NCI-H146 (cell line): ENCODE data around the gene ATP13A3.

Source experiments
- DNase-seq: peaks from one replicate; lab custom pipeline; 2025; lab: John Stamatoyannopoulos, UW

The ATP13A3 gene

DNA sequence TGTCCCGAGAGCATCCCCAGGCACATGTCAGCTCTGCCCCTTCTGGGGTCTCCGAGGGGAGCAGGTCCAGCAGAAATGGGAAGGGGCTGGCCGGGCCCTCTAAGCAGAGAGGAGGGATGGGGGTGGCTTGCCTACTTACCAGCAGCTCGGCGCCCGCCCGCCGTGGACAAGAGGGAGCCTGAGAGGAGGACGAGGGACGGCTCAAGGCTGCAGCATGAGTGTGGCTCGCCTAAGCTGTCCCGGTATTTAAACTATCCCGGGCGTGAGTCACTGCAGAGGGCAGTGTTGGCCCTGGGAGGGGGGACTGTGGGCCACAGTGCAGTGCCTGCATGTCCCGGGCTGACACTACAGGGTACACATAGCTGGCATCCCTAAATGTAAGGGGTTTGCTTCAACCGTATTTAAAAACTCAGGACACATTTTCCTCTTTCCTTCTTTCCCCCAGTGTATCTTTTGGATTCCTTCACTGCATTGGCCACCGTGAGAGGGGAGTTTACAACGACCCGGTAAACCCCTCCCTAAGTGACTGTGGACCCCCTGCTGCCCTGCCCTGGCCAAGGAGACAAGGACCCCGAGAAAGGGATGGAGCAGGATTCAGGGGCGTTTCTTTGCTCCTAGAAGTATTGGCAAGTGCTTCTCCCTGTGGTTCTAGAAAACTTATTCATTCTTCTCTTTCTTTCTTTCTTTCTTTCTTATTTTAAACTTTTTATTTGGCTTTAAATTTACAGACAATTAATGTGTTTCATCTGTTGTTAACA lies 117.1 kb downstream of the ATP13A3 start, which contains the start of gene LRRC15:
TSS of gene LRRC15 (minus strand) at position 222 of the 758 bp plus-strand sequence. CDS start 8,700 bp downstream, outside the sequence.
- no peak for DNase-seq

DNA sequence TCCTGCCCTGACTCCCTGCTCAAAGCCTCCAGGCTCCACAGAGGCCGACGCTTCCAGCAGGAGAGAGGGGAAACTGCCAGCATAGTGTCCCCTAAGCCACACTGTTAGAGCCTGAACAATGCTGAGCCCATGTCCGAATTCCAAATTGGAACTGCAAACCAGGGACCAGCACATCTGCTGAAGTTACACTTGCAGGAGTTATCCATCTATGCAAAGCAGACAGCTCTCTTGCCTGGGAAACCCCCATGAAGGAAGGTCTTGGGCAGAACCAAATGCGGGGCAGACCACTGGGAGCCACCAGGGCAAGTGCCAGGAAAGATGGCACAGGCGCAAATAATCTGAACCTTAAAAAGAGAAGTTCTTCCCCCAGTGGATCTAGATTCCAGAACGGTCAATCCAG lies 117.9 kb downstream of the ATP13A3 start:
- DNase-seq = no peak

DNA sequence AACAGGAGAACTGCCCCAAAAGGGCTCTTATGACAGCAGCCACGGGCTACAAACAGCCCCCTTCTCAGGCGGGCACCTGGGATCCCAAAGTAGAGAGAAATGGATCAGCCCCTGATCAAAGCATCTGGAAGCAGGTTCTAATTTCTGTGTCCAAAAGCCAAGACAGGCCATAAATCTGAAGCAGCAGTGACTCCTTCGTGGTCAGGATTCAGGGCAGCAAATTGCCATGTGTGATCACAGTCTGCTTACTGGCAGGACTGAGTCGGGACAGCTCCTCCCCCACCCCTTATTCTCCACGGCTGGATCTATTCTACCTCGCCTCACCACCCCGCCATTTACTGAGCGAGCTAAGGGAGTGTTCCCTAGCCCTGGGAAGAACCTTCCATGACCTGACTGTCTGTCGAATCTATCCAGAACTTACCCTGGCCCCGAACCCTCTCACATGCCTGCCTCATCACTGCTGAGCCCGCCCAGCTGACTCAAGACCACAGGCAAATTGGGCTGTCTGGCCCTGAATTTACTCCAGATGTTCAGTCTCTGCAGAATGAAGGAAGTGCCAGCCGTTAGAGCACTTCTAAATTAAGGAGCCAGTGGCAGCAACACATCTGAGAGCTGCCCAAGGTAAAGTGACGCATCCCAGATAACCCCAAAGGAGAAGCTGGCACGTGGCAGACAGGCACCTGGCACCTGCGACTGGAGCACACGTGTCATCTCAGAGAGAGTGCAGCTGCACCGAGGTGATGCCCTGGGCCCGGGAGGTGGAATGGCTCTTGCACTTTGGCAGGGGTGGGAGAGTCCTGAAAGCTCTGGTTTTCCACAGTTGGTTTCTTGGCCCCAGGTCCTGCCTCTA lies 118.6 kb downstream of the ATP13A3 start:
- DNase-seq = no peak

DNA sequence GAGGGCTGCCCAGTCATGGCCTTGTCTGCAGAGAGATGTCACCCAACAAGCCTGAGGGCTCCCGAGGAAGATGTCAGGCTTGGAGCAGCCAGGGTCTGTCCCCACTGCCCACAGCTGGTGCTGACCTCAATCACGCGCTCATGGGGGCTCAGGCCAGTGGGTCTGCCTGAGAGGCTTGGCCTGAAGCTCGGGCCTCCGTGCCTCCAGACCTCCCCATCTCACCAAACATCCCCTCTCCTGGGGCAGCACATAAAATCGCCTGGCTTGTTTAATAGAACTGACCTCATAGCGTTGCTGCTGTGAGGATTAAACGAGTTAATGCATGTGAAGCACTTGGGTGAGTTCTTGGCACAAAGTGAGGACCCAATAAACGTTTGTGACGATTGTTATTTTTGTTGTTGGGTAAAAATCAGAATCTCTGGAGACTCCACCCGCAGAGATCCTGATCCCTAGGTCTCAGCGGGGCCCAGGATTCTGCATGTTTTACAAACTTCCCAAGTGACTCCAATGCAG lies 120.8 kb downstream of the ATP13A3 start:
- DNase-seq = no peak

DNA sequence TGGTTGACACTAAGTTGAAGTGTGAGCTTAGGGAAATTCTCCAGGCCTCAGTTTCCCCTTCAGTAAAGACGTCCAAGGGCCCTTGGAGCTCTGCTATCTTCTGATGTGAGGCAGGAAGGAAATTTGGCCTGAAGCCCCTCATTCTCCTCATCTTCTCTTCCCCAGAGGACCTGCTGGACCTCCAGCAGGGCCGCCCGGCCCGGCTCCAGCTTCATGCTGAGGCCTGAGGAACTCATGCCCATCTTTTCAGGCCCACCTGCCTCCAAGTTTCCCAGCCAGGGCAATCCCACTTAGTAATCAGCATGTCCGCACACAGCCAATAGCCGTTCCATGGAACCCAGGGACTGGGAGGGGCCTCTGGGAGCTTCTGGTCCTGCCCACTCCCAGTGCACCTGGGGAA lies 121.3 kb downstream of the ATP13A3 start:
- DNase-seq = no peak

DNA sequence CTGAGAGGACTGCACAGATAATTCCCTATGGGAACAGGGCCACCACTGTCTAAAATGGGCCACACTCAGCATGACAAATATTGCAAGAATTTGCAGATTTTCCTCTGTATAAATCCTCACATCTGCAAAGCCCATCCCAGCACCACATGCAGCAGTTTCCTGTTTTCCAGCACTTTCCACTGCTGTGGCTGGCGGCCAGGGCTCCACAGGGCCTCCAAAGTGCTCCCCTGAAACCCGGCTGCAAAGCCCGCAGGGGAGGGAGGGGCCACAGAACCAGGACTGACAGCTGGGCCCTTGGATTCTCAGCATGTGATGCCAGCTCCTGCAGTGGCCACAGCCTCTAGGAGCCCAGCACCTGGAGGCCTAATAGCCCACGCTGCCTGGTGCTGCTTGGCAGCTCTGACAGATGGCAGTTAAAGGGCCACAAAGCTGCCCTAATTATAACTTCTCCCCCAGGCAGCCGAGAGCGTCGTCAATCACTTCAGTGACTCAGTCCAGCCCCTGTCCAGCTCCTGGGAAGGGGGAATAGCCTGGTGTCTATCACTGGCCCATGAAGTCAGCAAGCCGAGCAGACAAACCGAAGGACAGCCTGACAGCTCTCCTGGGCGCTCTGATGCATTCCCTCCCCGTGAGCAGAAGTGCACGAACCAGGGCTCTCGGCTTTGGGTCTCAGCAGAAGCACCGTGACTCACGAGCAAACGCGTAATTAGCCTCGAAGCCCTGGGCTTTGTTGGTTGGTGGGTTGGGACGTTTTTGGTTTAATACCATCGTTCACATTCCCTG lies 122.0 kb downstream of the ATP13A3 start:
- DNase-seq = peak; percentile 94

DNA sequence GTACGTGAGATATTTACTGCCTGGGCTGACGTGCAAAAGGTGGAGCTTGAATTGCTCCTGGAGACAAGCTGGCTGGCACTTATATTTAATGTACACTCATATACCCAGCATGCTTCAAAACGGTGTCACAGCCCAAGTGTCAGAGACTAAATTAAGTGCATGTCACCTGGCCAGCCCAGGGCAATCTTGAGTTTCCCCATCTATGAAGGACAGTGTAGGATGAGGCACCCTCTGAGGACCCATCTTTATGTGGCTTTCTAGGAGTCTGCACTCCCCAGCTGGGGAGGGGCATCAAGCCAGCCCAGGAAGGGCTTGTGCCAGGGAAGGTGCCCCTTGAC lies 122.5 kb downstream of the ATP13A3 start:
- no peak for DNase-seq

DNA sequence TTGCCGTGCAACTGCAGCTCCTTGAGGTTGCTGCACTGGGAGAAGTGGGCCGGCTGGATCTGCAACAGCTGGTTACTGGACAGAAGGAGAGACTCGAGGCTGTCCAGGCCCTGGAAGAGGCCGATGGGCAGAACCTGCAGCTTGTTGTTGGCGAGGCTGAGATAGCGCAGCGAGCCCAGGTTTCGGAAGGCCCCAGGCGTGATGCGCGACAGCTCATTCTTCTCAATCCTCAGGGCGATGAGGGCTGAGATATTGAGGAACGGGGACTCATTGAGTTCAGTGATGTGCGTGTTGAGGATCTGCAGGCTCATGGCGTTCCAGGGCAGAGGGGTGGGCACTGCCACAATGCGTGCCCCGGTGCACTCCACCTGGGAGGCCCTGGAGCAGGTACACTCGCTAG lies 126.2 kb downstream of the ATP13A3 start:
- DNase-seq = no peak

DNA sequence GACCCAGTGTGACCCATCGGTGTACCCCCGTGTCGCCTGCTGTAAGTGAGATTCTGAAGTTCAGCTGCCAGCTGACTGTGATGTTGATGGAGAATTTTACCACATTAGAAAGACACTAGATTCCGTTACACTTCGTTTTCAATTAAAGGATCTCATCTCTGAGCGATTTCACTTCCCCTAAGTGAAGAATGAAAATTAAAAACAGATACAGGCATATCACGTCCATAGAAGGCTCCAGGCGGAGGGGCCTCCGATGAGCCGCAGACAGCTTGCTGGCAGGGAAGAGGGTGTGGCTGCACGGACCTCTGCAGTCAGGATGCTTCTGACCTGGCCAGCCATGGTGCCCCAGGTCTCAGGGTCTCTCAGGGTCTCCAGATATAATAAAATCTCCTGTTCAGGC lies 129.1 kb downstream of the ATP13A3 start:
- DNase-seq = no peak

DNA sequence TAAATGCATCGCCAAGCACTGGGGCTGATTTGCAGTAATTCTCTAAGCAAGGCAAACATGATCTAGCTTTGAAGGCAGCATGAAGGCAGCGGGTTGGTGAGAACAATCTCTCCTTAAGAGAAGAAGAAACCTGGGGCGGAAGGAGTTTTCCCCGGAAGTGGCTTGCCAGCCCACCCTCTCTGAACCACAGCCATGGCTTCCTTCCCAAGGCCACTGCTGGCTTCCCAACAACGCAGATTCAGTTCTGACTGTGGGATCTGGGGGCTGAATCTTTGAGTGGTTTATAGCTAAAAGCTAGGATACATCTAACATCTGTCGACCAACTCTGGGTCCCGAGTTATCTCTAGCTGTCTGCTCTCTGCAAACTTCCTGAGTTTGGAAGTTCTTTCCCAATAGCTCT lies 131.4 kb downstream of the ATP13A3 start:
- no peak for DNase-seq

DNA sequence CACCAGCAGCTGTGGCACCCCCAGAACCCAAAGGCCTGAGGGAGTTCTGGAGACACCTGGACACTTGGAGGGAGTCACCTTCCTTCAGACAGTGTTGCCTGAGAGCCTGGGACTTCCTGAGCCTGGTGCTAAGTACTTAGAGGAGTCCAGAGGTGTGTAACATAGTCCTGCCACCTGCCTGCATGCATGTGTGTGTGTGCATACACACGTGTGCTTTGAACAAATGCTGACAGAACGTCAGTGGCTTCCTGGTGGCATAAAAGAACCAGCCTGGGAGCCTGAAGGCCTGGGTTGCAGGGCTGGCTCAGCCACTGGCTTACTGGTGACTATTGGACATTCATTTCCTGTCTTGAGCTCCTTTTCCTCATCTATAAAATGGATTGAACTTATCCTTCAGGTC lies 132.5 kb downstream of the ATP13A3 start:
- DNase-seq = no peak
